Measurements from ENCODE around the gene EFEMP1. TPM values are rescaled to one million over a fixed set of nuclear protein-coding genes. Genes with fewer than 3 reads are reported as not detected.

EFEMP1 gene
- total RNA-seq, 1 experiment from 2014 or later = 0.34 TPM

DNA sequence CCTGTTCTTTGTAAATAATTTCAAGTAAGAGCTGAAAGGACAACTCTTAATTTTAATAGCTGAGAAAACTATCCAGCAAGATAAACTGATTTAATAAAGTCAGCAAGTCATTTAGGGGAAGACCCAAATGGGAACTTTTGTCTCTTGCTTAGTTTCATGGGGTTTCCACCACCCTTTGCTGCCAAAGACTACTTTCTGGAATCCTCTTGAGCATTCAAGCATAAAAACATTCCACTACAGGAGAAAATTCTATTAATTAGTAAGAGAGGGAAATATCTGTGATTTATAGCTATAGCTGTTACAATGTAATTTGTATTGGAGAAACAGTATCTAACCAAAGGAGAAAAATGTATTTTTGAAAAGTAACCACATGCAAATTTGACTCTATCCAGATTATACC lies 20.6 kb downstream of the EFEMP1 start:
- intact Hi-C loops (cut with micrococcal nuclease) = no loop called here
- CTCF ChIA-PET = no interaction called here
- no TSS peak for BruUV-seq (replicated peaks)
- Histone ChIP-seq H4K20me1 (ENCODE audit: insufficient read depth) (no peaks in the 10 kb centered on the region), H3K79me2 (ENCODE audit: insufficient read depth, low read length) (no peaks in the 10 kb centered on the region), H3K27ac (ENCODE audit: low read depth, low read length) (no peak overlapping the region), H2AFZ (ENCODE audit: low read depth, low read length, poor library complexity, severe bottlenecking) (no peak overlapping the region), H3K4me1 (ENCODE audit: control insufficient read depth in 1 of 2, insufficient read depth in 2 of 2, low read length in 2 of 2) (peaks cover 0 to 12% of the 10 kb centered on the region in 2 experiments; a peak in 2 of 4 replicates), H3K4me3 (replicated peaks in 1 of 2; ENCODE audit: low read depth in 1 of 2, low read length in 2 of 2) (no peak overlapping the region), H3K36me3 (ENCODE audit: control insufficient read depth in 1 of 2, insufficient read depth in 2 of 2, low read length in 2 of 2) (no peaks in the 10 kb centered on the region), H3K9me3 (ENCODE audit: control insufficient read depth in 1 of 2, insufficient read depth in 1 of 2, low read depth in 1 of 2, low read length in 2 of 2) (no peaks in the 10 kb centered on the region), H3K27me3 (ENCODE audit: insufficient read depth, low read length) (no peaks in the 10 kb centered on the region), H3K4me2 (ENCODE audit: low read length) (no peak overlapping the region), H3K9ac (ENCODE audit: low read length) (no peak overlapping the region), H3K9me2 (ENCODE audit: insufficient read depth) (no peaks in the 10 kb centered on the region)
- no peak for DNase-seq (ENCODE audit: low read depth, low spot score)
- RAD21 ChIA-PET (ENCODE audit: low non-redundant PET in 1 of 2, low total read pairs in 2 of 2, uncharacterized antibody in 2 of 2, unreplicated experiment in 2 of 2) = no interaction called here
- POLR2A ChIA-PET = no interaction called here
- TF ChIP-seq, protein P1, sequence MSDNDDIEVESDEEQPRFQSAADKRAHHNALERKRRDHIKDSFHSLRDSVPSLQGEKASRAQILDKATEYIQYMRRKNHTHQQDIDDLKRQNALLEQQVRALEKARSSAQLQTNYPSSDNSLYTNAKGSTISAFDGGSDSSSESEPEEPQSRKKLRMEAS (IDR thresholded peaks at IDR 0.05) = no peak
- TF ChIP-seq JUND (IDR thresholded peaks at IDR 0.05) = no peak
- TF ChIP-seq POLR2A (IDR thresholded peaks at IDR 0.05; ENCODE audit: borderline replicate concordance, extremely low read depth, insufficient read depth, insufficient read length) = no peak
- TF ChIP-seq, protein P2, sequence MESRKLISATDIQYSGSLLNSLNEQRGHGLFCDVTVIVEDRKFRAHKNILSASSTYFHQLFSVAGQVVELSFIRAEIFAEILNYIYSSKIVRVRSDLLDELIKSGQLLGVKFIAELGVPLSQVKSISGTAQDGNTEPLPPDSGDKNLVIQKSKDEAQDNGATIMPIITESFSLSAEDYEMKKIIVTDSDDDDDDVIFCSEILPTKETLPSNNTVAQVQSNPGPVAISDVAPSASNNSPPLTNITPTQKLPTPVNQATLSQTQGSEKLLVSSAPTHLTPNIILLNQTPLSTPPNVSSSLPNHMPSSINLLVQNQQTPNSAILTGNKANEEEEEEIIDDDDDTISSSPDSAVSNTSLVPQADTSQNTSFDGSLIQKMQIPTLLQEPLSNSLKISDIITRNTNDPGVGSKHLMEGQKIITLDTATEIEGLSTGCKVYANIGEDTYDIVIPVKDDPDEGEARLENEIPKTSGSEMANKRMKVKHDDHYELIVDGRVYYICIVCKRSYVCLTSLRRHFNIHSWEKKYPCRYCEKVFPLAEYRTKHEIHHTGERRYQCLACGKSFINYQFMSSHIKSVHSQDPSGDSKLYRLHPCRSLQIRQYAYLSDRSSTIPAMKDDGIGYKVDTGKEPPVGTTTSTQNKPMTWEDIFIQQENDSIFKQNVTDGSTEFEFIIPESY (IDR thresholded peaks at IDR 0.05; ENCODE audit: extremely low read depth, insufficient replicate concordance, low read length) = no peak
- TF ChIP-seq RAD21 (IDR thresholded peaks at IDR 0.05; ENCODE audit: low read depth) = no peak
- TF ChIP-seq CTCF (IDR thresholded peaks at IDR 0.05 in 2 of 3, conservative IDR thresholded peaks at IDR 0.05 in 1 of 3; ENCODE audit: borderline replicate concordance in 1 of 3, insufficient read depth in 1 of 3, low read depth in 2 of 3, low read length in 2 of 3) = no peak
- no peak for TF ChIP-seq ATF3 (IDR thresholded peaks at IDR 0.05)
- no peak for TF ChIP-seq EZH2 (IDR thresholded peaks at IDR 0.05)
- no peak for TF ChIP-seq POLR2AphosphoS5 (IDR thresholded peaks at IDR 0.05; ENCODE audit: low read depth, low read length)
- TF ChIP-seq SRF (IDR thresholded peaks at IDR 0.05; ENCODE audit: low read depth) = no peak
- no peak for TF ChIP-seq REST (IDR thresholded peaks at IDR 0.05; ENCODE audit: low read depth)
- no peak for TF ChIP-seq FOSL1 (IDR thresholded peaks at IDR 0.05; ENCODE audit: low read depth)
- TF ChIP-seq ZNF274 (IDR thresholded peaks at IDR 0.05; ENCODE audit: low read depth, low read length) = no peak
- TF ChIP-seq EGR1 (IDR thresholded peaks at IDR 0.05; ENCODE audit: low read depth) = no peak
- TF ChIP-seq TCF7L2 (IDR thresholded peaks at IDR 0.05; ENCODE audit: borderline replicate concordance, extremely low read depth, insufficient read depth, insufficient read length) = no peak
- no peak for TF ChIP-seq SIN3A (IDR thresholded peaks at IDR 0.05; ENCODE audit: low read depth)
- TF ChIP-seq SP1 (IDR thresholded peaks at IDR 0.05; ENCODE audit: low read depth) = no peak
- no peak for ATAC-seq
